Lower leg skin (tissue), 3 donors: Measurements from ENCODE around the gene SLC34A1.

ENCODE experiments used
- CTCF ChIP-seq, 3 donors: fragments of 450-650 bp; IDR thresholded peaks; one replicate each; pipeline ENCODE4 v1.5.1; 2016; ENCODE audit warnings: antibody characterized with exemption in 3 of 3, mild to moderate bottlenecking in 3 of 3, moderate library complexity in 2 of 3
- POLR2A ChIP-seq, 2 donors: fragments of 450-650 bp; IDR thresholded peaks; one replicate each; pipeline ENCODE4 v1.6.1; 2016 to 2017; ENCODE audit warnings: antibody characterized with exemption in 2 of 2, mild to moderate bottlenecking in 1 of 2, moderate library complexity in 1 of 2

DNA sequence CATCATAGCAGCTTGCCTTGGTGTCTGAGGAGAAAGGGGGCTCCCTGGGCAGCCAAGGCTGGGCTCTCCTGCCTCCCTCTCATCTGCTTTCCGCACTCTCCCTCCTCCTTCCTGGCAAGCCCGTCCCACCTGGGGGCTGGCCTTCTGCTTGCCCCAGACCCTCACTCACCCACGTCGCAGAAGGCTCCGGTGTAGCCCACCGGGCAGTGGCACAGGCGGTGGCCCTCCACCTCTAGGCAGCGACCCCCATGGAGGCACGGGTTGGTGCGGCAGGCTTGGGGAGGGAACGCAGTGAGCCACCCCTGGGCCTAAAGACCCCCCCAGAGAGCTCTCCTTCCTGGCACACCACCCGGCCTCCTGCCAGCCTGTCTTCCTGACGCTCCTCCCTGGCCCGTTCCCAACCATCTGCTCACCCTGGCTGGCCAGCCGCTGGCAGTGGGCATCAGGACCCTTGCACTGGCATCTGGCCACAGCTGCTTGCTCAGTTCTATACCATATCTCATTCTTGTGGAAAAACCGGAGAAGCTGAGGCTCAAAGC is 20.5 kb downstream of the SLC34A1 start:
- TF ChIP-seq POLR2A (IDR thresholded peaks at IDR 0.05): no peak
- TF ChIP-seq CTCF (IDR thresholded peaks at IDR 0.05): no peak
